NCI-H524 treated with DMSO at 0.1 percent for 48 hours (cell line): Measurements from ENCODE around the gene RAP2B.

Experiments
- DNase-seq: peaks from one replicate; lab custom pipeline; 2025; lab: John Stamatoyannopoulos, UW

RAP2B gene

DNA sequence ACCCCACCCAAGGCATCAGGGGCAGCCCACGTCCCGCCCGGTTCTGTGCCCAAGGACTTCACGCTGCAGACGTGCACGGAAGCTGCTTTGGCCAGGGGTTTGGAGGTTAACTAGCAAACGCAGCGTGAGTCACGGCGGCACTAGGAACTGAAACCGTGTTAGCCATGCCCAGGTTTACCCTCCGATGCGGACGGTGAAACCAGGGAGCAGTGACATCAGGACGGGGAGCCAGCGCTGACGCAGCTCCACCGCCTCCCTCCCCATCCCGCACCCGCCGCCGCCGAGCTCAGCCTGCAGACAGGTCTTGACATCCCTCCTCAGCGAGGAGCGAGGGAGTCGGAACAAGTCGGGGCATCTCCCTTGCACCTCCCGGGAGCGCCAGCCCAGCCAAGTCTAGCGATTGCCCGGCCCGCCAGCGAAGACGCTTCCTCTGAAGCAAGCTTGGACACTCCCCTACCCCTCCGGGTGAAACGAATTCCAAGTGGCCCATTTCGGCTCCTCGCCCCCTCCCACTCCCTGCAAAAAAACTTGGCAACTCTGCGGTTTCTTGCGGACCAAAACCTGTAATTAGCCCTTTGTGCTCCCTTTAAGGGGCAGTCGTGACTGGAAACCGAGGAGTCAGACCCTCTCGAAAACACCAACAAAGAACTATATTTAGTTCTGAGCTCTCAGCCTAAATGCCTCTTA is 1.4 kb upstream of the RAP2B start:
- DNase-seq = peak; percentile 72

GRCh38 chr3:153161138-153161713 is 800 bp upstream of the RAP2B start:
- peak; percentile 100 for DNase-seq

- no peak for DNase-seq
These were observed 727 bp downstream of the RAP2B start for GRCh38 chr3:153162513-153163392.

DNA sequence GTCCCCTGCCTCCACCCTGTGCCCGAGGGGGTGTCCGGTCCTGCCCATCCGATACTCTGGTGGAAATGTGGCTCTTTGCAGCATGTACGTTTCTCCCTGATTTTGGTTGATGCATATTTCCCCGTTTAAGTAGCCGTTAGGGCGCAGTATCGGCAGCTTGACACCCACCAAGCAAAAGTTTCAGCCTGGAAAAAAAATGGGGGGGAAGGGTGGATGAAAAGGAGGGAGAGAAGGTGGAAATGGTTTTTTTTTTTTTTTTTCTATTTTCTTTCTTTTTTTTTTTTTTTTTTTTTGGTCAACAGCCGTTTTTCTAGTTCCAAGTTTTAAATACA is 1.3 kb downstream of the RAP2B start:
- no peak for DNase-seq

DNA sequence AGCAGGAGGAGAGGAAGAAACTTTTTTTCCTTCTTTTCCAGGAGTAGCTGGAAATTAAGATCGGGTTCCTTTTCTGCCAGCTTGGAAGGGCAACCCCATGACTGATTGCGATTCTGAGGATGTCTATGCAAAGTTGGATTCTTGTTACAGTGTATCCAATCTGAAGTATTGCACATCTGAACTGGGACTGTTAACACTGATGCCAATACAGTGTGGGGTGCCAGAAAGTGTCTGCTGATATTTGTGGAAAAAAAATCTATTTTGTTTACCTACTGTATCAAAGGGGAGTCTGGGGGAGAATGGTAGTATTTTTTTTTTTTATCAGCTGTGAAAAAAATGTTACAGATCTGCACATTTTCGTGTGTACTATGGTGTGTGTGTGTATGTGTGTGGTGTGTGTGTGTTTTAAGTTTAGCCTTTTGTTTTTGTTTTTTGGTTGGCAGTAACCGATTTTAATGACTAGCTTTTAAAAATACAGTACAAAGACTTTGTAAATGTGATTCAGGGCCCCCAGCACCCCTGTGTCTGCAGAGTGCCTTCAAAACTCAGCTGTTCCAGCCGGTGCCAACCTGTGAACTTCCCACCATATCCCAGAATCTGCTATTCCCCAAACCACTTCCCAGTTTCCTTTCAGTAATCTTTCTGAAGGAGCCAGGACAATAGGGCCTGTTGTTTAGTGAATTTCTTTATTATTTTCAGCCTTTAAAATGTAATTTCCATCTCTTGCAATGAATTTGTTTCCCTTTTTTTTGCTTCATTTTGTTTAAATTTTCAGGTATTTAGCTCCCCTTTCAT is 1.9 kb downstream of the RAP2B start:
- DNase-seq = no peak

GRCh38 chr3:153165261-153165681 is 3.2 kb downstream of the RAP2B start:
- no peak for DNase-seq

- no peak for DNase-seq
These were observed 4.2 kb downstream of the RAP2B start for GRCh38 chr3:153166206-153166605.

DNA sequence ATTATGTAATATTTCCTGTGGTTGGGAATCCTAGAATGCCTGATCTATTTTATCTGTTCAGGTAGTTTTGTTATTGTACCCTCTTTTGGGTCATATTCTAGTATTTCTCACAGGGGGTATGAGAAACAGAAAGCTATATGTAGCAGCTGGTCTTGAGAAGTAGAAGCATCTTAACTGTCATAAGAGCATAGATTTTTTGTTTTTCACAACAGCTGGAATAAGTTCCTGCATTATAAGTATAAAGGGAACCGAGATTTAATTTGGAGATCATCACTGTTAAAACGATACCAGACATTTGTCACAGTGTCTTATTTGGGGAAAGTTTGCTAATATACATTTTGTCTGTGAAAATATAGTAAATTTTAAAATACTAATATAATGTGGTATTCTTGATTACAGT is 4.8 kb downstream of the RAP2B start:
- no peak for DNase-seq

GRCh38 chr3:153169793-153170383 is 7.9 kb downstream of the RAP2B start:
- no peak for DNase-seq

GRCh38 chr3:153171256-153171655 is 9.2 kb downstream of the RAP2B start:
- no peak for DNase-seq

DNA sequence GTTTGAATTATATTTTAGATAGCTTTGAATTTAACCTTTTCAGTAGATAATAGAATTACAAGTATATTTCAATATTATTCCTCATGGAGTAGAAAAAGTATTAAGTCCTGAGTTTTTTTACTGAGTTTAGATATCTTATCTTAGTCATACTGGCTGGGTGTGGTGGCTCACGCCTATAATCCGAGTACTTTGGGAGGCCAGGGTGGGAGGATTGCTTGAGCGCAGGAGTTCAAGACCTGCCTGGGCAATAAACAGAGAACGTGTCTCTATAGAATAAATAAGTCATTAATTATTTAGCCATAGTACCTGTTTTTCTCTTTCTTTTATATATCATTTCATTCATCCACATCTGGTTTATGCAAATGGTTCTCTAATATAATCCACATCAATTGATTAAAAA is 9.9 kb downstream of the RAP2B start:
- no peak for DNase-seq

DNA sequence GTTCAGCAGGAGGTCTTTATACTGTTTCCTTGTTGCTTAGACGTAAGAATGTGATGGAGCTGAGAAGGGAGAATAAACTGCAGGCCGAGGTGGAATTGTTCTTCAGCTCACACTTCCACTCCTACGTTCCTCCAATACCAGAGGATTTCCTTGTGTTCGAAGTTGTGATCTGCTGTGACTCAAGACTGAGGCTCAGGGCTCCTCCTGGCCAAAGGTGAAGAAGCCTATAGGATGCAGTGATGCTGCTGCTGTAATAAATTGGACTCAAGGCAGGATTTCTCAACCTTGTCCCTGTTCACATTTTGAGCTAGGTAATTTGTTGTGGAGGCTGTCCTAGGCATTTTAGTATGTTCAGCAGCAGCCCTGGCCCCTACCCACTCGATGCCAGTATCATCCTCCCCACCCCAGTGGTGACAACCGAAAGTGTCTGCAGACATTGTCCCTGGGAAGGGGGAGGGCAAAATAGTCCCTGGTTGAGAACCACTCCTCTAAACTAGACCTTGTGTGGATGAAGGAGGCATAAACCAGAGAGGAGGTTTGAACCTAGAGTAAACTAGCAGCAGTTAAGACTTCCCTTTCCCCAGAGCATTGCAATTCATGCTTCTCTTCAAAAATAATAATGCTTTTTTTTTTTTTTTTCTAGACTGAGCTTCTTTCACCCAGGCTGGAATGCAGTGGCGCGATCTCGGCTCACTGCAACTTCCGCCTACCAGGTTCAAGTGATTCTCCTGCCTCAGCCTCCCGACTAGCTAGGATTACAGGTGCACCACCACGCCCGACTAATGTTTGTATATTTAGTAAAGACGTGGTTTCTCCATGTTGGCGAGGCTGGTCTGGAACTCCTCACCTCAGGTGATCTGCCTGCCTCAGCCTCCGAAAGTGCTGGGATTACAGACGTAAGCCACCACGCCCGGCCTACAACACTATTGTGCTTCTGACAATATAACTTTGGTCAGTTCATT is 11.1 kb downstream of the RAP2B start:
- no peak for DNase-seq

GRCh38 chr3:153173758-153174516 is 11.9 kb downstream of the RAP2B start:
- no peak for DNase-seq

GRCh38 chr3:153176197-153176596 is 14.2 kb downstream of the RAP2B start:
- DNase-seq = no peak

GRCh38 chr3:153180860-153181372 is 18.9 kb downstream of the RAP2B start:
- DNase-seq = no peak

- DNase-seq = peak; percentile 57
These were observed 20.7 kb downstream of the RAP2B start for GRCh38 chr3:153182501-153183293.

DNA sequence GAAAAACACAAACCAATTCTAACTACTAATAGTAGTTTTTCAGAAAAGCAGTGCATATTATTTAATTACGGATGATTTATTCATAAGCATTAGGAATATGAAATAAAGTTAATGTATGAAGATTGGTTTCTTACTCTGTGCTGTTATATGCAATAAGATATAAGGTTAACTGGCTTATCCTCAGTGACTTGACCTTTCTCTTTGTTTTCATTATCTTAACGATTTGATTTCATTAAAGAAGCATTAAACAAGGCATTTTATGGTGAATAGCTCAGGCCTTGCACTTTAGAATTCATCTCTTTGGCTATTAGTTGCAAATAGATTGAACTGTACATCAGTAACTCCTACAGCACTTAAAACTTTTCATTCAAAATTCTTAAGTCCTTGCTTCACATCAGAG is 28.9 kb downstream of the RAP2B start:
- DNase-seq = no peak

DNA sequence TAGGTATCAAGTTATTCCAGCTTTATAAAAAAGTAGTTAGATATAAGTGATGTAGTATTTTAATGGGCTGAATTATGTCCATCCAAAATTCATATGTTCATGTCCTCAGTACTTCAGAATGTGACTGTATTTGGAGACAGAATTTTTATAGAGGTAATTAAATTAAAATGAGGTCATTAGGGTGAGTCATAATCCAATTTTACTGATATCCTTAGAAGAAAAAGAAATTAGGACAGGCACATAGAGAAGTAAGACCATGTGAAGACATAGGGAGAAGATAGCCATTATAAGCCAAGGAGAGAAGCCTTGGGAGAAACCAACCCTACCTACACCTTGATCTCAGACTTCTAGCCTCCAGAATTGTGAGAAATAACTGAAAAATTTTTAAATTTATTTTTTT is 30.3 kb downstream of the RAP2B start:
- peak; percentile 37 for DNase-seq
